GM12878 (cell line): Measurements from ENCODE around the gene GALNT15. TPM values are rescaled to one million over a fixed set of nuclear protein-coding genes. Genes with fewer than 3 reads are reported as not detected.

Experiments used
- ATAC-seq: fragments of 200-7000 bp; cut with Tn5 transposase; 3 replicates; pipeline ENCODE4 v1.9.1; 2020; ENCODE audit warnings: mild to moderate bottlenecking, moderate library complexity
- BruUV-seq: library from RNA; stranded (reverse); fragments of 400-500 nt; replicated peaks from 2 replicates; lab custom pipeline; 2021; lab: Mats Ljungman, UMichigan
- CTCF ChIA-PET: fragments of 300-600 bp; sonication (Branson Sonifier 250); formaldehyde crosslinking; extraction: SDS; loops from one replicate; lab custom pipeline; 2021; ENCODE audit warnings: inconsistent platforms; lab: Yijun Ruan, JAX
- POLR2A ChIA-PET: fragments of 350-600 bp; formaldehyde crosslinking; extraction: SDS; loops from one replicate; lab custom pipeline; 2021; ENCODE audit warnings: inconsistent platforms; lab: Charles Lee
- RAD21 ChIA-PET: fragments of 300-600 bp; sonication (Branson Sonifier 250); formaldehyde crosslinking; loops from one replicate; lab custom pipeline; 2023; ENCODE audit warnings: antibody characterized with exemption; ENCODE audit not compliant: unreplicated experiment; lab: Charles Lee
- SMC1A ChIA-PET: fragments of 300-600 bp; sonication (Branson Sonifier 250); formaldehyde crosslinking; loops from one replicate; lab custom pipeline; 2023; ENCODE audit not compliant: unreplicated experiment, uncharacterized antibody; lab: Charles Lee
- DNase-seq: peaks from one replicate; pipeline ENCODE4 v3.0.0-alpha.2; 2011; ENCODE audit warnings: low read depth, low spot score
- FAIRE-seq: peaks from 3 replicates; lab custom pipeline; 2011; peaks lifted over from hg19 to GRCh38; lab: Jason Lieb, UNC
- H2AFZ ChIP-seq: 2 replicates; pipeline ENCODE4 v1.6.0; 2011; ENCODE audit warnings: low read depth, low read length, control low read depth; ENCODE audit not compliant: control insufficient read depth
- H3K27ac ChIP-seq: 2 replicates; pipeline ENCODE4 v1.5.1; 2011; ENCODE audit warnings: control low read depth; ENCODE audit not compliant: control insufficient read depth, insufficient read depth
- H3K27me3 ChIP-seq, 2 experiments: replicated peaks in 1 of 2; 2 replicates each; pipeline versions ENCODE4 v1.6.0 to v1.6.1; 2011; ENCODE audit warnings: low read length in 1 of 2; ENCODE audit not compliant: control insufficient read depth in 2 of 2, insufficient read depth in 2 of 2
- H3K36me3 ChIP-seq, 2 experiments: 2 replicates each; pipeline ENCODE4 v1.5.1; 2011; ENCODE audit warnings: low read length in 1 of 2; ENCODE audit not compliant: control insufficient read depth in 2 of 2, insufficient read depth in 2 of 2
- H3K4me1 ChIP-seq: 2 replicates; pipeline ENCODE4 v1.6.1; 2011; ENCODE audit warnings: mild to moderate bottlenecking, low read length, moderate library complexity, mixed read lengths; ENCODE audit not compliant: control insufficient read depth, insufficient read depth
- H3K4me2 ChIP-seq: 2 replicates; pipeline ENCODE4 v1.6.0; 2011; ENCODE audit warnings: control low read depth; ENCODE audit not compliant: control insufficient read depth, insufficient read depth
- H3K4me3 ChIP-seq: fragments of 200-600 bp; sonication (generic); 2 replicates; pipeline ENCODE4 v1.5.1; 2016
- H3K79me2 ChIP-seq: 2 replicates; pipeline ENCODE4 v1.6.0; 2011; ENCODE audit warnings: low read length; ENCODE audit not compliant: control insufficient read depth, insufficient read depth
- H3K9ac ChIP-seq: 2 replicates; pipeline ENCODE4 v1.8.0; 2011; ENCODE audit warnings: low read length, control low read depth, mixed read lengths; ENCODE audit not compliant: control insufficient read depth, insufficient read depth
- H3K9me3 ChIP-seq: replicated peaks from 3 replicates; pipeline ENCODE4 v1.5.1; 2011; ENCODE audit warnings: mild to moderate bottlenecking, low read length; ENCODE audit not compliant: control insufficient read depth, insufficient read depth
- H4K20me1 ChIP-seq: 2 replicates; pipeline ENCODE4 v1.6.0; 2011; ENCODE audit not compliant: control insufficient read depth, insufficient read depth
- CREB1 ChIP-seq: IDR thresholded peaks from 2 replicates; pipeline ENCODE4 v1.6.1; 2012; ENCODE audit warnings: low read depth, mild to moderate bottlenecking, inconsistent platforms
- PAX8 ChIP-seq: fragments of 450-650 bp; IDR thresholded peaks from 2 replicates; pipeline ENCODE4 v1.6.1; 2017; ENCODE audit warnings: mild to moderate bottlenecking, moderate library complexity
- ZNF207 ChIP-seq: fragments of 450-650 bp; IDR thresholded peaks from 2 replicates; pipeline ENCODE4 v1.6.1; 2014; ENCODE audit warnings: antibody characterized with exemption, mild to moderate bottlenecking, borderline replicate concordance
- ZZZ3 ChIP-seq: IDR thresholded peaks from 2 replicates; pipeline ENCODE4 v1.6.1; 2011; ENCODE audit warnings: low read depth; ENCODE audit not compliant: control insufficient read depth, insufficient read length
- WGBS: methylation state at CpG from one replicate; pipeline ENCODE4 v1.1.6; 2016; ENCODE audit warnings: low lambda C conversion rate; ENCODE audit not compliant: insufficient replicate concordance, insufficient coverage; ENCODE audit errors: missing lambda C conversion rate; 5-methylcytosine and 5-hydroxymethylcytosine counted together
- in situ Hi-C: fragments of 300-500 bp; cut with MboI; formaldehyde crosslinking; loops from 9 replicates; pipeline ENCODE4 v1.14.3; 2018; ENCODE audit warnings: mixed read lengths
- intact Hi-C: fragments of 100-400 bp; cut with micrococcal nuclease; formaldehyde crosslinking; loops from one replicate; pipeline ENCODE4 v1.14.2; 2022; ENCODE audit not compliant: unreplicated experiment
- polyA plus RNA-seq, 11 experiments: library from polyadenylated mRNA; depleted of rRNA in 4 of 11; unstranded in 6 of 11; stranded (reverse) in 5 of 11; fragments of >200 nt; fragmentation: Nextera tagmentation in 4 of 11; fragmentation: Illumina TruSeq in 1 of 11; extraction: Ambion mirVana in 4 of 11; extraction: Trizol in 1 of 11; gene quantifications; 1 replicate in 1 of 11; 2 replicates in 10 of 11; pipeline versions ENCODE4 v1.2.1 to v1.2.3, GENCODE V29; 2011 to 2016; ENCODE audit warnings: inconsistent platforms in 2 of 11, missing spikeins in 2 of 11, low read depth in 1 of 11
- total RNA-seq, 4 experiments: library from RNA; depleted of rRNA in 3 of 4; stranded (reverse); fragments of >200 nt in 3 of 4; fragmentation: Illumina TruSeq in 1 of 4; extraction: Trizol in 1 of 4; gene quantifications; 2 replicates each; pipeline versions ENCODE4 v1.2.1 to v1.2.3, GENCODE V29; 2013 to 2021
- TF ChIP-seq, protein P1 (sequence below): fragments of 450-650 bp; IDR thresholded peaks from 2 replicates; pipeline ENCODE4 v1.6.1; 2017; ENCODE audit warnings: mild to moderate bottlenecking, low read depth, inconsistent platforms; ENCODE audit not compliant: poor library complexity, severe bottlenecking
- TF ChIP-seq, protein P2 (sequence below): IDR thresholded peaks from 2 replicates; pipeline ENCODE4 v1.6.1; 2012; ENCODE audit warnings: low read depth, low read length, improper control_type of control experiment
- TF ChIP-seq, protein P3 (sequence below), 3 experiments: IDR thresholded peaks in 2 of 3; conservative IDR thresholded peaks in 1 of 3; 2 replicates each; pipeline ENCODE4 v1.5.1; 2011; ENCODE audit warnings: low read depth in 3 of 3, low read length in 3 of 3, mild to moderate bottlenecking in 3 of 3, control low read depth in 2 of 3, moderate library complexity in 2 of 3, inconsistent platforms in 1 of 3, mixed read lengths in 1 of 3; ENCODE audit not compliant: control insufficient read depth in 2 of 3, insufficient read depth in 1 of 3; ENCODE audit errors: extremely low read depth in 1 of 3

Gene GALNT15
- total and polyA plus RNA-seq, 10 of the 15 experiments (the other 5 are each of a cell fraction or from before 2014, with no cell fraction given): 0.03 to 0.05 TPM; not detected in 8

DNA sequence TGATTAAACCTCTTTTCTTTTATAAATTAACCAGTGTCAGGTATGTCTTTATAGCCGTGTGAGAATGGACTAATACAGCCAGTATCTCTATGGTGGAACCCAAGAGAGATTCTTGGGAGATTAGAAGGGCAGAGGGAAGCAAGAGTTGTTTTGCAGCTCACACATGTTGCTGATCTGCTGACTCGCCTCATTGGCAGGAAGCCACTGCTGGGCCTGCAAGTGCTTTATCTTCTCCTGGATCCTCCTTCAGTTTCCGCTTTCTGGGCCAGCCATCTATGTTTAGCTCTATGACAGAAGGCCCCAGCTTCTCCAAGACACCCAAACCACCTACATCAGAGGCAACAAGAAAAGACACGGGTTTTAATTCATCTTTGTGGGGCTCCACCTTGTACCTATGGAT, 23.4 kb upstream of the GALNT15 start:
- no peak for TF ChIP-seq PAX8
- TF ChIP-seq ZZZ3: no peak
- no peak for TF ChIP-seq ZNF207
- TF ChIP-seq, protein P1, sequence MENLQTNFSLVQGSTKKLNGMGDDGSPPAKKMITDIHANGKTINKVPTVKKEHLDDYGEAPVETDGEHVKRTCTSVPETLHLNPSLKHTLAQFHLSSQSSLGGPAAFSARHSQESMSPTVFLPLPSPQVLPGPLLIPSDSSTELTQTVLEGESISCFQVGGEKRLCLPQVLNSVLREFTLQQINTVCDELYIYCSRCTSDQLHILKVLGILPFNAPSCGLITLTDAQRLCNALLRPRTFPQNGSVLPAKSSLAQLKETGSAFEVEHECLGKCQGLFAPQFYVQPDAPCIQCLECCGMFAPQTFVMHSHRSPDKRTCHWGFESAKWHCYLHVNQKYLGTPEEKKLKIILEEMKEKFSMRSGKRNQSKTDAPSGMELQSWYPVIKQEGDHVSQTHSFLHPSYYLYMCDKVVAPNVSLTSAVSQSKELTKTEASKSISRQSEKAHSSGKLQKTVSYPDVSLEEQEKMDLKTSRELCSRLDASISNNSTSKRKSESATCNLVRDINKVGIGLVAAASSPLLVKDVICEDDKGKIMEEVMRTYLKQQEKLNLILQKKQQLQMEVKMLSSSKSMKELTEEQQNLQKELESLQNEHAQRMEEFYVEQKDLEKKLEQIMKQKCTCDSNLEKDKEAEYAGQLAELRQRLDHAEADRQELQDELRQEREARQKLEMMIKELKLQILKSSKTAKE: no peak
- no peak for TF ChIP-seq CREB1
- TF ChIP-seq, protein P2, sequence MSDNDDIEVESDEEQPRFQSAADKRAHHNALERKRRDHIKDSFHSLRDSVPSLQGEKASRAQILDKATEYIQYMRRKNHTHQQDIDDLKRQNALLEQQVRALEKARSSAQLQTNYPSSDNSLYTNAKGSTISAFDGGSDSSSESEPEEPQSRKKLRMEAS: no peak
- TF ChIP-seq, protein P3, sequence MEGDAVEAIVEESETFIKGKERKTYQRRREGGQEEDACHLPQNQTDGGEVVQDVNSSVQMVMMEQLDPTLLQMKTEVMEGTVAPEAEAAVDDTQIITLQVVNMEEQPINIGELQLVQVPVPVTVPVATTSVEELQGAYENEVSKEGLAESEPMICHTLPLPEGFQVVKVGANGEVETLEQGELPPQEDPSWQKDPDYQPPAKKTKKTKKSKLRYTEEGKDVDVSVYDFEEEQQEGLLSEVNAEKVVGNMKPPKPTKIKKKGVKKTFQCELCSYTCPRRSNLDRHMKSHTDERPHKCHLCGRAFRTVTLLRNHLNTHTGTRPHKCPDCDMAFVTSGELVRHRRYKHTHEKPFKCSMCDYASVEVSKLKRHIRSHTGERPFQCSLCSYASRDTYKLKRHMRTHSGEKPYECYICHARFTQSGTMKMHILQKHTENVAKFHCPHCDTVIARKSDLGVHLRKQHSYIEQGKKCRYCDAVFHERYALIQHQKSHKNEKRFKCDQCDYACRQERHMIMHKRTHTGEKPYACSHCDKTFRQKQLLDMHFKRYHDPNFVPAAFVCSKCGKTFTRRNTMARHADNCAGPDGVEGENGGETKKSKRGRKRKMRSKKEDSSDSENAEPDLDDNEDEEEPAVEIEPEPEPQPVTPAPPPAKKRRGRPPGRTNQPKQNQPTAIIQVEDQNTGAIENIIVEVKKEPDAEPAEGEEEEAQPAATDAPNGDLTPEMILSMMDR (IDR thresholded peaks at IDR 0.05 in 2 of 3, conservative IDR thresholded peaks at IDR 0.05 in 1 of 3; ENCODE audit: control insufficient read depth in 2 of 3, extremely low read depth in 1 of 3, insufficient read depth in 1 of 3, low read depth in 3 of 3, low read length in 3 of 3): no peak
- POLR2A ChIA-PET: interaction anchor here (0.5 kb wide), 1 partner anchor 540 kb away, joined by 3 read pairs; no protein-coding TSS in a partner anchor
- BruUV-seq: no TSS peak

More for the DNA sequence above, 23.4 kb upstream of the GALNT15 start:
- Histone ChIP-seq H3K4me1 (peaks cover 11% of the 10 kb centered on the region; the same call in 1 of the 2 replicates), H3K27me3 (no peaks in the 10 kb centered on the region), H3K27ac (no peak overlapping the region), H2AFZ (no peak overlapping the region), H3K9me3 (no peaks in the 10 kb centered on the region; the same call in 1 of the 3 replicates), H3K4me3 (no peak overlapping the region), H3K36me3 (no peaks in the 10 kb centered on the region), H3K4me2 (no peak overlapping the region), H4K20me1 (no peaks in the 10 kb centered on the region), H3K79me2 (no peaks in the 10 kb centered on the region), H3K9ac (no peak overlapping the region)
- ATAC-seq (no peak), DNase-seq (no peak), FAIRE-seq (no peak)
- ChIA-PET RAD21 (interaction anchor here (1.4 kb wide), 1 partner anchor 9 kb away, joined by 3 read pairs; no protein-coding TSS in a partner anchor), CTCF (interaction anchor here (1.5 kb wide), 1 partner anchor 97 kb away, joined by 3 read pairs; no protein-coding TSS in a partner anchor), SMC1A (no interaction called here)
- intact Hi-C loops: no loop called here
- WGBS: 28% methylated on average over 4 of the region's 4 CpGs
- in situ Hi-C loops: no loop called here
